ENCODE measurements around the gene IFITM2. TPM values are rescaled to one million over a fixed set of nuclear protein-coding genes. Genes with fewer than 3 reads are reported as not detected.

The IFITM2 gene
- total RNA-seq, 4 donors from 2014 or later = 27.8 to 926 (median 269) TPM

- peak in 1 of 2 donors; percentile 16 for DNase-seq
- Histone ChIP-seq H3K36me3 (no peaks in the 10 kb centered on the region), H3K4me3 (no peak overlapping the region), H3K9me3 (no peaks in the 10 kb centered on the region), H3K27me3 (peaks cover 0 to 5% of the 10 kb centered on the region in 2 donors), H3K4me1 (no peaks in the 10 kb centered on the region), H3K27ac (no peak overlapping the region)
- TF ChIP-seq POLR2A (IDR thresholded peaks at IDR 0.05) (no peak), CTCF (IDR thresholded peaks at IDR 0.05) (no peak)
- intact Hi-C loops (cut with DNase I; ENCODE audit: low total_unique reads) = no loop called here
Observed at GRCh38 chr11:297586-298405, 9.8 kb upstream of the IFITM2 start.

DNA sequence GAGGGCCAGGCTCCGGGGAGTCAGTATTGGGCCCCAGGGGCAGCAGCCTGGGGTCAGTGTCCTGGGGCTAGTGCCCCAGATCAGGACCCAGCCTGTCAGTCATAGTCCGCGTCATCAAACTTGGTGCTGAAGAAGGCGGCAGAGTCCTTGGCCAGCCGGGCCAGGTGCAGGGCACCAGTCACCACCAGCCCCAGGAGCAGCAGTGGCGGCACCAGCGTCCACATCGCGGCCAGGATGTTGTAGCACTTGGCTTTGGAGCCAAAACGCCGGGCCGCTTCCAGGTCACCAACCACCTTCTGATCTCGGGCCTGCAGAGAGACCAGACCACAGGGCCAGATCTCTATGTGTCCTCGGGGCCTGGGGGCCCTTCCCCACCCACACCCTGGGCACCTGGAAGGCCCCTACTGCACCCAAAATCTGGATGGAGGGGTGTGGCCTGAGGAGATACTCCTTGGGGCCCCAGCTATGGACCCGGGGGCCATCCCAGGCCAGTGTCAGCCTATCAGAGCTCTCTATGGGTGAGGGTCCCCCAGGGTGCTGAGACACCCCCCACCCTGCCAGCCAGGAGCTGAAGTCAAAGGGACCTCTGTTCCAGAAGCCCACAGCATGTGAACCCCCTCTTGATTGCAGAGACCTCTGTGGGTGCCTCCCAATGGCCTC lies 9.1 kb upstream of the IFITM2 start:
- Histone ChIP-seq H3K4me3 (no peak overlapping the region), H3K27me3 (peaks cover 0 to 5% of the 10 kb centered on the region in 2 donors), H3K9me3 (no peaks in the 10 kb centered on the region), H3K36me3 (no peaks in the 10 kb centered on the region), H3K27ac (no peak overlapping the region), H3K4me1 (no peaks in the 10 kb centered on the region)
- DNase-seq = peak in 1 of 2 donors; percentile 13
- no peak for TF ChIP-seq CTCF (IDR thresholded peaks at IDR 0.05)
- no peak for TF ChIP-seq POLR2A (IDR thresholded peaks at IDR 0.05)
- intact Hi-C loops (cut with DNase I; ENCODE audit: low total_unique reads) = no loop called here

- Histone ChIP-seq H3K4me3 (no peak within 1 kb of the TSS), H3K9me3 (no peaks in the 10 kb centered on the region), H3K36me3 (no peaks in the 10 kb centered on the region), H3K4me1 (no peaks in the 10 kb centered on the region), H3K27ac (no peak within 1 kb of the TSS), H3K27me3 (peaks cover 0 to 5% of the 10 kb centered on the region in 2 donors)
- DNase-seq = no peak
- no peak for TF ChIP-seq CTCF (IDR thresholded peaks at IDR 0.05)
- intact Hi-C loops (cut with DNase I; ENCODE audit: low total_unique reads) = no loop called here
Observed at GRCh38 chr11:299081-299891, 8.3 kb upstream of the IFITM2 start, which contains the start of gene IFITM5. IFITM5 (minus strand) TSS chr11:299526; CDS start chr11:299490, 36 bp downstream.

- intact Hi-C loops (cut with DNase I; ENCODE audit: low total_unique reads) = no loop called here
- TF ChIP-seq CTCF (IDR thresholded peaks at IDR 0.05) (peak in 1 of 4 experiments; percentile 4), POLR2A (IDR thresholded peaks at IDR 0.05) (no peak)
- H3K4me3 ChIP-seq = no peak overlapping the region
- no peak overlapping the region for H3K27ac ChIP-seq
- no peaks in the 10 kb centered on the region for H3K36me3 ChIP-seq
- no peaks in the 10 kb centered on the region for H3K9me3 ChIP-seq
- H3K4me1 ChIP-seq = no peaks in the 10 kb centered on the region
- H3K27me3 ChIP-seq = peaks cover 0 to 5% of the 10 kb centered on the region in 2 donors
- DNase-seq = no peak
Observed at GRCh38 chr11:299951-300735, 7.5 kb upstream of the IFITM2 start.

All from uterus (tissue), 4 donors.